ENCODE data around the gene PLA2G4E.

PLA2G4E gene

GRCh38 chr15:42020713-42021273 is at the start of gene PLA2G4E:
Gene PLA2G4E (minus strand): TSS chr15:42021042. CDS start chr15:42021030, 12 bp downstream.
- no peak for TF ChIP-seq CTCF (IDR thresholded peaks at IDR 0.05; ENCODE audit: insufficient read depth, low read depth, low read length, missing control alignments)
- DNase-seq (ENCODE audit: low read depth) = no peak
- no peak within 1 kb of the TSS for H3K4me3 ChIP-seq (ENCODE audit: low read depth, low read length)

- no peak for DNase-seq (ENCODE audit: low read depth)
- H3K4me3 ChIP-seq (ENCODE audit: low read depth, low read length) = no peak overlapping the region
- TF ChIP-seq CTCF (IDR thresholded peaks at IDR 0.05; ENCODE audit: insufficient read depth, low read depth, low read length, missing control alignments) = no peak
Measured at GRCh38 chr15:42070279-42070975, 49.6 kb upstream of the PLA2G4E start.

GRCh38 chr15:42069496-42070278 is 48.8 kb upstream of the PLA2G4E start:
- TF ChIP-seq CTCF (IDR thresholded peaks at IDR 0.05; ENCODE audit: insufficient read depth, low read depth, low read length, missing control alignments) = no peak
- DNase-seq (ENCODE audit: low read depth) = no peak
- no peak overlapping the region for H3K4me3 ChIP-seq (ENCODE audit: low read depth, low read length)

GRCh38 chr15:42069025-42069424 is 48.2 kb upstream of the PLA2G4E start:
- no peak for TF ChIP-seq CTCF (IDR thresholded peaks at IDR 0.05; ENCODE audit: insufficient read depth, low read depth, low read length, missing control alignments)
- no peak overlapping the region for H3K4me3 ChIP-seq (ENCODE audit: low read depth, low read length)
- no peak for DNase-seq (ENCODE audit: low read depth)

- DNase-seq (ENCODE audit: low read depth) = no peak
- TF ChIP-seq CTCF (IDR thresholded peaks at IDR 0.05; ENCODE audit: insufficient read depth, low read depth, low read length, missing control alignments) = no peak
- no peak overlapping the region for H3K4me3 ChIP-seq (ENCODE audit: low read depth, low read length)
Measured at GRCh38 chr15:42068601-42069000, 47.8 kb upstream of the PLA2G4E start.

GRCh38 chr15:42066764-42067415 is 46.0 kb upstream of the PLA2G4E start:
- DNase-seq (ENCODE audit: low read depth) = no peak
- TF ChIP-seq CTCF (IDR thresholded peaks at IDR 0.05; ENCODE audit: insufficient read depth, low read depth, low read length, missing control alignments) = no peak
- no peak overlapping the region for H3K4me3 ChIP-seq (ENCODE audit: low read depth, low read length)
